VCaP (cell line): ENCODE data around the gene B3GNT2.
"Not testable (repeated sequence)": the region's sequence is repeated elsewhere in the genome, so short reads cannot be mapped to it uniquely, and the experiment has no call there.

Experiments
- H3K27ac ChIP-seq: fragments of 450-650 bp; 2 replicates; pipeline ENCODE4 v1.5.1; 2017
- TF ChIP-seq, protein P1 (sequence below): fragments of 450-650 bp; conservative IDR thresholded peaks from 2 replicates; pipeline ENCODE4 v1.5.1; 2017; ENCODE audit warnings: mild to moderate bottlenecking, moderate library complexity

Gene B3GNT2

DNA sequence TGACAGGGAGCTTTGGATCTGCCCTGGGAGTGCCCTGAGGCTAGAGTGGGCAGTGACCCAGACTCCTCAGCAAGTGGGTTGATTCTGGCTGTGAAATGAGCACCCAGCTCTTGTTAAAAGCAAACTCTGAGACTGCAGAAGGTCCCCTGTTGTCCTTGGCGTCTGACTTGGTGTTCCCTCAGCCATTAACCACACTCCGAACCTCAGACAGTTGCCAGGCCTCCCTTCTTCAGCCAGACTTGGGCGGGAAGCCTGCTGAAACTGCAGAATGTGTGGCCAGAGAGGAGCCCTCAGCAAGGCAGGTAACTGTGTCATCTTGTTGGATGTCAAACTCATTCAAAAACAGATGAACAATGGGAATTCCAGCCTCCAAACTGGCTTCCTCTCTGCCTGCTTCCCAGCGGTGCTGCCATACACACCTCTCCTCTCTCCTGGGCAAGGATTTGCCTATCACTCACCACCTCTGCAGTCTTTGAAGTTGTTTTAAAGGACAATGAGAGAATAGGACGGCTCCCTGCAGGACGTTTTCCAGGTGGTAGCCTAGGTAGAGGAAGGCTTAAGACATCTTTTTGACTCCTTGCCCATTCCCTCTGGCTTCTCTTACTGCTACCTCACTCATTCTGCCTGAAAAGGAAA lies 38.9 kb upstream of the B3GNT2 start:
- TF ChIP-seq, protein P1, sequence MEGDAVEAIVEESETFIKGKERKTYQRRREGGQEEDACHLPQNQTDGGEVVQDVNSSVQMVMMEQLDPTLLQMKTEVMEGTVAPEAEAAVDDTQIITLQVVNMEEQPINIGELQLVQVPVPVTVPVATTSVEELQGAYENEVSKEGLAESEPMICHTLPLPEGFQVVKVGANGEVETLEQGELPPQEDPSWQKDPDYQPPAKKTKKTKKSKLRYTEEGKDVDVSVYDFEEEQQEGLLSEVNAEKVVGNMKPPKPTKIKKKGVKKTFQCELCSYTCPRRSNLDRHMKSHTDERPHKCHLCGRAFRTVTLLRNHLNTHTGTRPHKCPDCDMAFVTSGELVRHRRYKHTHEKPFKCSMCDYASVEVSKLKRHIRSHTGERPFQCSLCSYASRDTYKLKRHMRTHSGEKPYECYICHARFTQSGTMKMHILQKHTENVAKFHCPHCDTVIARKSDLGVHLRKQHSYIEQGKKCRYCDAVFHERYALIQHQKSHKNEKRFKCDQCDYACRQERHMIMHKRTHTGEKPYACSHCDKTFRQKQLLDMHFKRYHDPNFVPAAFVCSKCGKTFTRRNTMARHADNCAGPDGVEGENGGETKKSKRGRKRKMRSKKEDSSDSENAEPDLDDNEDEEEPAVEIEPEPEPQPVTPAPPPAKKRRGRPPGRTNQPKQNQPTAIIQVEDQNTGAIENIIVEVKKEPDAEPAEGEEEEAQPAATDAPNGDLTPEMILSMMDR = no peak
- no peak overlapping the region for H3K27ac ChIP-seq

DNA sequence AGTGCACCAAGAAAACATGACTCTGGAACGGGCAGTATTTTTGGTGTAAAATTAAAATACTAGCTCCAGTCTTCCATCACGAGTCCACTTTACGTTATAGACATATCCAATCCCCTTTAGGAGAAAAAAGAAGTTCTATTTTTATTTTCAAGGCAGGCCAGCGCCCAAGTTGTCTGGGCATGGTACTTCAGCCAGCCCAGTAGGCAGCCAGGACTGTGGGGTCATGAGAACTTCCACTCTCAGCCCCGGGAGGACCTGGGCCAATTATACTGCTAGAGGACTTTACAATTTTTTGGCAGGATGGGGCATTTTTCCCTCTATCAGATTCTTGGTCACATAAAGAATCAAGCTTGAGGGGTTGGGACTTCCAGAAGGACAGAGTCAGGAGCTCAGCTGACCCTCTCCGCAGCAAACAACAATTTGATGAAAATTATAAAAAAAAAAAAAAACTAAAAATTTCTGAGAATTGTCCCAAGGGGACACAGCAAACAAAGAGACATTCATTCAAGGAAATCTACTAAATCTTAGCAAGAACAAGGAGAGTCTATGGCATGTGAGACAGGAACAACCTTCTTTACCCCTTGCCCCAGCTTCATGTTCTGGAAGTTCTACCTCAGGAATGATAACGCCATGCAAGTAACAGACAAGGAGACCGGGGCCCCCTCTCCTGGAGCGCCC lies 37.3 kb upstream of the B3GNT2 start:
- H3K27ac ChIP-seq = no peak overlapping the region
- TF ChIP-seq, protein P1 = no peak

DNA sequence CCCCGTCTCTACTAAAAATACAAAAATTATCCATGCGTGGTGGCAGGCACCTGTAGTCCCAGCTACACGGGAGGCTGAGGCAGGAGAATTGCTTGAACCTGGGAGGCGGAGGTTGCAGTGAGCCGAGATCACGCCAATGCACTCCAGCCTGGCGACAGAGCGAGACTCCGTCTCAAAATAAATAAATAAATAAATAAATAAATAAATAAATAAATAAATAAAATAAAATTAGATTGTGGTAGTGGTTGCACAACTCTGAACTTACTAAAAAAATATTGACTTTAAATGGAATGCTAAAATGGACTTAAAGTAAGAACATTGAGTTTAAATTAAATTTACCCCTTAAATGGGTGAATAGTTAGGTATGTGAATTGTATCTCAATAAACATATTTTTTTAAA lies 35.2 kb upstream of the B3GNT2 start:
- H3K27ac ChIP-seq = not testable (repeated sequence)

DNA sequence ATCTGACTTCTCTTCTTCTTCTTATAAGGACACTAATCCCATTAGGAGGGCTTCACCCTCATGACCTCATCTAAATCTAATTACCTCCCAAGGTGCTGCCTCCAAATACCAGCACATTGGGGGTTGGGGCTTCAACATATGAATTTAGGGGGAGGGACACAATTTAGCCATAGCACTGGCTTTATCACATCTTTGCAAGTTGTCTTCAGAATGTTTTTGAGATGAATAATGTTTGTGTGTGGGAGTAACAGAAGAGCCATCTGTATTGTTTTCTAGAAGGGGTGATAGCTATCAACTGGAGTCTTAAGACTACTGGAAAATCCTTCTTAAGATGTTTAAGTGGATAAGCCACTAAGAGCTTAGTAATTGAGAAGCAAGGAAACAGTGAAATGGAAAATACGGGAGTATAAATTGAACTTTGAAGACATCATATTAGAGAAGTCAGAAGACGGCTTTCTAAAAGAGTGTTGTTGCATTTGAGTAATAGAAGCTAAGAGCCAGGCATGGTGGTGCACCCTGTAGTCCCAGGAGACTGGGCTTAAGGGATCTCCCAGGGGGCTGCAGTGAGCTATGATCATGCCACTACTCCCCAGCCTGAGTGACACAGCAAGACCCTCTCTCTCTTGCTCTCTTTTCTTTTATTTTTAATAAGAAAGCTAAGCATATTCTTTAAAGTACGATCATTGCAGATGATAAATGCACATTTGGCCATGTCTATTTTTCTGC lies 32.6 kb upstream of the B3GNT2 start:
- H3K27ac ChIP-seq = no peak overlapping the region
- TF ChIP-seq, protein P1 = no peak

DNA sequence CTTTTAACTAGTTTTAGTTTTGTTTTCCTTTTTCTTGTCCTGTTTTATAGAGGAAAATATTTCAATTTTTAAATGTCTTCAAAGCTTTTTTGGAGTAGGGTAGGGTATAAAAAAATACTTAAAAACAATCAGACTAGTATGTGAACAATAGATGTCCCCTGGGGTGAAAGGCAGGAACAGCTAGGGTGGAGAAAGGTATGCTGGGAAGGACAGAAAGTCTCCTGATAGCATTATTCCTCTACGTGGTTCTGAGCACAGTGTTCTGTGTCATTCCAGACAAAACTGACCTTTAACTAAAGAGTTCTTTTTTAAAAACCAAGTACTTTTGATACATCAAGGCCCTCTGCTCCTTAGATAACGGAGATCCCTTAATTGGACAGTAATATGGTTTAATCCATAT lies 32.1 kb upstream of the B3GNT2 start:
- H3K27ac ChIP-seq = no peak overlapping the region
- TF ChIP-seq, protein P1 = no peak

DNA sequence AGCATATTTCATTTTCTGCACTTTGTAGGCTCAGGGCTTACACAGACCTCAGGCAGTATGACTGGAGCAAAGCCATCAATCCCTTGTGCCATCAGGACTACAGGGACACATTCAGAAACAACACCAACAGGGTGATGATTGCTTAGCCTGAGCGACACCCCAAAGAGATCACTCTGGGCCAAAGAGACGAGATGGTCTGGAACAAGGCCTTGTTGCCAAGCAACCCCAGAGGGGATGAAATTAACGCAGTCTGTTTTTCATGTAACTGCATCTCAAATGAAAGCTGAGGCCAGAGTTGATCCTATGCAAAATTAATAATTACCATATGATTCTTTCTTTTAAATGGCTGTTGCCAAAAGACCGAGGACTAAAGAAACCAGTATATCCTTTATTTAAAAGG lies 20.2 kb upstream of the B3GNT2 start:
- TF ChIP-seq, protein P1 = no peak
- H3K27ac ChIP-seq = no peak overlapping the region

DNA sequence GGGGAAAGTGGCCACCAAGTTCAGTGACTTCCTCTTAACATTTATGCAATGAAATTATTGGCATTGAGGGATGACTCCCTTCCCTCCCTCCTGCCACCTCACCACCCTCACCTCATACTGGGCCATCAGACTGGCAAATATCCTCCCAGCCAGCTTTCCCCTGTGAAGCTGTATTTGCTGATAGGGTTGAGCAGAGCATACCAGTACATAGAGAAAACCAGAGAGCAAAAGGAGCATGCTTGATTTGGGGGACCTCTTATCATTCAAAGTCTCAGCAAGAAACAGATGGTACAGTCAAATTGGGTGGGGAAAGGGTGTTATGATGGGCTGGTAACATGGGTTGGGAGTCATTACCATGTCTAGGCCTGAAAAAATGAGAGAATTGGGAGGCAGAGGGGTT lies 19.1 kb upstream of the B3GNT2 start:
- no peak overlapping the region for H3K27ac ChIP-seq
- TF ChIP-seq, protein P1 = no peak
